Stimulated activated naive CD8-positive, alpha-beta T cell treated with anti-CD3 and anti-CD28 coated beads, Interleukin-15, Interleukin-2, amounts not matched to agents 100 U/mL and 50 U/mL, for 24 hours (primary cell): ENCODE measurements around the gene KASH5.
"Not testable (repeated sequence)": the region's sequence is repeated elsewhere in the genome, so short reads cannot be mapped to it uniquely, and the experiment has no call there.

Experiments
- ATAC-seq: fragments of 150-1000 bp; cut with Tn5 transposase; one replicate; pipeline ENCODE4 v1.10.0; 2021
- DNase-seq: peaks from one replicate; pipeline ENCODE4 v3.0.0; 2021

KASH5 gene

GRCh38 chr19:49362048-49362928 lies 25.8 kb upstream of the KASH5 start, which contains the start of gene TEAD2:
TSS of gene TEAD2 (minus strand) at chr19:49362416. CDS start at chr19:49360075, 2,341 bp downstream.
- ATAC-seq = no peak

GRCh38 chr19:49362929-49363267 lies 25.2 kb upstream of the KASH5 start:
- DNase-seq = no peak

More at GRCh38 chr19:49362048-49362928, 25.8 kb upstream of the KASH5 start, which contains the start of gene TEAD2:
- DNase-seq = peak; percentile 27

GRCh38 chr19:49363268-49364082 lies 24.6 kb upstream of the KASH5 start, which contains the start of gene DKKL1:
TSS of gene DKKL1 (plus strand) at chr19:49363877. CDS start at chr19:49363999, 122 bp downstream.
- DNase-seq = peak; percentile 89
- peak; percentile 82 for ATAC-seq

More at GRCh38 chr19:49362929-49363267, 25.2 kb upstream of the KASH5 start:
- no peak for ATAC-seq

DNA sequence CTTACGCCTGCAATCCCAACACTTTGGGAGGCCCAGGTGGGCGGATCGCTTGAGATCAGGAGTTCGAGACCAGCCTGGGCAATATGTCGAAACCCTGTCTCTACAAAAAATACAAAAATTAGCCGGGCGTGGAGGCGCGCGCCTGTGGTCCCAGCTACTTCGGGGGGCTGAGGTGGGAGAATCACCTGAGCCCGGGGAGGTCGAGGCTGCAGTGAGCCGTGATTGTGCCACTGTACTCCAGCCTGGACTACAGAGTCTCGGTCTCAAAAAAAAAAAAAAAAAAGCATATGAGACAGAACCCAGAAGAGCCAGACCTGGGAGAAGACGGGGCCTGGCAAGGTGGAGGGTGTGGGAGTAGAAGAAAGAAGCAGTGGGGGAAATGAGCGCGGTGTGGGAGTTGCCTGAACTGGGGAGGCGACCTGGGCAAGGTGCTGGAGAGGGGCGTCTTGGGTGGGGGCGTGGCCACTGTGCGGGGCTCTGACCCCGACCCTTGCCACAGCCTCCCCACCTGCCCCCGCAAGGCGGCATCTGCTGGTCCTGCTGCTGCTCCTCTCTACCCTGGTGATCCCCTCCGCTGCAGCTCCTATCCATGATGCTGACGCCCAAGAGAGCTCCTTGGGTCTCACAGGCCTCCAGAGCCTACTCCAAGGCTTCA lies 23.8 kb upstream of the KASH5 start:
- no peak for ATAC-seq
- no peak for DNase-seq

DNA sequence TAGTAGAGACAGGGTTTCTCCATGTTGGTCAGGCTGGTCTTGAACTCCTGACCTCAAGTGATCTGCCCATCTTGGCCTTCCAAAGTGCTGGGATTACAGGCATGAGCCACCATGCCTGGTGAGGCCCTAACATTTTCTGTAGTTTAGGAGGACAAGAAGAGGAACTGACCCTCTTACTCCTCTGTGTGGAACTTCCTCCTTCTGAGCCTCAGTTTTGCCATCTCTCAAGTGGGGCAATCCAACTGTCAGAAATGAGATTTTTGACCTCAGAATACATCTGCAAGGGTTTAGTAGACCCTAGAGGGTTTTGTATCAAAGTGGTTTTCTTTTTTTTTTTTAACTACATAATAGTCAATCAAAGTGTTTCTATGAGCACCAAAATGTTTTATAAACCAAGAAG lies 21.9 kb upstream of the KASH5 start:
- no peak for ATAC-seq
- no peak for DNase-seq

- DNase-seq = no peak
- ATAC-seq = no peak
Measured at GRCh38 chr19:49368711-49369358, 19.2 kb upstream of the KASH5 start.

GRCh38 chr19:49371184-49371583 lies 16.9 kb upstream of the KASH5 start:
- no peak for DNase-seq

DNA sequence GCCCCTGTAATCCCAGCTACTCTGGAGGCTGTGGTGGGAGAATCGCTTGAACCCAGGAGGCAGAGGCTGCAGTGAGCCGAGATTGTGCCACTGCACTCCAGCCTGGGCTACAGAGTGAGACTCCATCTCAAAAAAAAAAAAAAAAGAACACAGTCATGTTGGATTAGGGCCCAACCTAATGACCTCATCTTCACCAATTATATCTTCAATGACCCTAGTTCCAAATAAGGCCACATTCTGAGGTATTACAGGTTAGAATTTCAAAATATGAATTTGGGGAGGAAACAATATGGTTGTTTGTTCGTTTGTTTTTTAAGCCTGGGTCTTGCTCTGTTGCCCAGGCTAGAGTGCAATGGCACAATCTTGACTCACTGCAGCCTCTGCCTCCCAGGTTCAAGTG lies 14.9 kb upstream of the KASH5 start:
- ATAC-seq, DNase-seq: not testable (repeated sequence)

More at GRCh38 chr19:49371184-49371583, 16.9 kb upstream of the KASH5 start:
- no peak for ATAC-seq

GRCh38 chr19:49374665-49375434 lies 13.2 kb upstream of the KASH5 start:
- no peak for DNase-seq
- no peak for ATAC-seq

DNA sequence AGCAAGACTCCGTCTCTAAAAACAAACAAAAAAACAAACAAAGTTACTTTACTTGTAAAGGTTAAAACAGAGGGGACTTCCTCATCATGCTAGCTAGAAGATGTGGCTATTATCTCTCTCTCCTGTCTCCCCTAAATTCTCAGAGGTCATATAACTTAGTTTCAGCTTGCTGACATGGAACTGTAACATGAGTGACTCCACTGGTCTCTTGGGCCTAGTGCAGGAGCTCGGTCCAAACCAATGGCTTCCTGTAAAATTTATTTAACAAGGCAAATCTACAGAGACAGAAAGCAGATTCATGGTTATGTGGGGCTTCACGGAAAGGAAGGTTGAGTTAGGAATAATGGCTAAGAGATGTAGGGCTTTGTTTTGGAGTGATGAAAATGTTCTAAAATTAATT lies 9.5 kb upstream of the KASH5 start:
- DNase-seq (no peak), ATAC-seq (no peak)

GRCh38 chr19:49380391-49380790 lies 7.7 kb upstream of the KASH5 start:
- no peak for DNase-seq
- no peak for ATAC-seq

GRCh38 chr19:49382639-49383038 lies 5.4 kb upstream of the KASH5 start:
- no peak for DNase-seq
- ATAC-seq = no peak

GRCh38 chr19:49383599-49383998 lies 4.5 kb upstream of the KASH5 start:
- DNase-seq = no peak
- ATAC-seq = no peak

DNA sequence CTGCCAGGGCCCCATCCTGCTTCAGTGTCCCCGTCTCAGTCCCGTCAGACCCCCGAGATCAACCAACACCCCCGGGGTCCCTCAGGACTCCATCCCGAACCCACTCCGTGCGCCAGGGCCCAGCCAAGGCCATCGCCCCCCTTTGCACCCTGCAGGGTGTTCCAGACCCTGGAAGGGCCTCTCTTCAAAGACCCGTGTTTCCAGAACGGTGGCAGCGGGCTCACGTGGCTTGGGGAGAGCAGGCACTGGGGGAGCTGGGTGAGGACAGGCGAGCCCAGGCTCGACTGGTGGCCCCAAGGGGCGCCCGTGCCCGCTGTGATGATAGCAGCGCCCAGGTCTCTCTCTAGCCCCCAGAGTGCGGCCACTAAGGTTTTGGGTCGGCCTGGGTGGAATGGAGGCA lies 1.4 kb downstream of the KASH5 start:
- DNase-seq (no peak), ATAC-seq (no peak)

GRCh38 chr19:49390131-49390928 lies 2.3 kb downstream of the KASH5 start:
- no peak for DNase-seq
- ATAC-seq = no peak

GRCh38 chr19:49390929-49391359 lies 2.9 kb downstream of the KASH5 start:
- no peak for ATAC-seq

DNA sequence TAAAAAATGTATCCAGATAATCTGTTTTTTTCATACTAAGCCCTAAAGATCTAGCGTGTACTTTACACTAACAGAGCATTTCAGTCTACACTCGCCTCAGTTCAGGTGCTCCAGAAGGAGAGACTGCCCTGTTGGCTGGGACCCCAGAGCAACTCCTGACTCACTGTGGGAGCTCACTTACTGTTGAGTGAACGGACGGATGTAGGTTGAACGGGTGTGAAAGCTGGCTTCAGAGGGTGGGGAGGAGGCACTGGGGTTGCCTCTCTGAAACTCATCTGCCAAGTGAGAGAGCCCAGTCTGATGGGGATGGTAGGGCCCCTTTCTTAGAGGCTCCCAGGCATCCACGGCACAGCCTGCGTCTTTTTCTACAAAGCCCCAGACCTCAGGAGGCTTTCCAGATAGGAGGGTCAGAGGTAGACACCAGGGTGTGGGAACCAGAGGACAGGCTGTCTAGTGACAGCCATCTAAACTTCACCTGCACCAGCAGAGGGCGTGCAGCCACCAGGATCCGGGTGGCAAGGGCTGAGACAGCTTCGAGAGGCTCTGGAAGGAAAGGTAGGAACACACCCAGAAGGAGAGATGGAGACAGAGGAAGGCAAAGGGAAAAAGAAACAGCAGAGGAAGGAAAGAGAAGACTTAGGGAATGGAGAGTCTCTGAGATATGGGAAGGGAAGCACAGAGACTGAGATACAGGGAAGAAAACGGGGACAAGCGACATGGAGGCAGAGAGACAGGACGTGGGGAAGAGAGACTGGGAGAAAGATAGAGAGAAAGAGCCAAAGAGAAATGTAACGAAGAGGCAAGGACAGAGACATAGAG lies 3.7 kb downstream of the KASH5 start:
- ATAC-seq (peak; percentile 89), DNase-seq (peak; percentile 82)

More at GRCh38 chr19:49390929-49391359, 2.9 kb downstream of the KASH5 start:
- no peak for DNase-seq

- ATAC-seq = no peak
- DNase-seq = no peak
Measured at GRCh38 chr19:49393881-49394280, 5.8 kb downstream of the KASH5 start.
